SK-N-SH (cell line): ENCODE results near the gene DPM2. TPM values are rescaled to one million over a fixed set of nuclear protein-coding genes. Genes with fewer than 3 reads are reported as not detected.

Source experiments
- CTCF ChIA-PET: fragments of 300-600, 350-600 bp; formaldehyde crosslinking; extraction: SDS; loops from one replicate; lab custom pipeline; 2021; lab: Yijun Ruan, JAX
- POLR2A ChIA-PET: fragments of 350-600 bp; sonication (Branson Sonifier 250); formaldehyde crosslinking; extraction: SDS; loops from one replicate; lab custom pipeline; 2020; ENCODE audit warnings: antibody characterized with exemption, inconsistent platforms; lab: Yijun Ruan, JAX
- DNase-seq: peaks from one replicate; pipeline ENCODE4 v3.0.0; 2012
- H2AFZ ChIP-seq: fragments of 200-600 bp; sonication (generic); 2 replicates; pipeline ENCODE4 v1.8.1; 2016; ENCODE audit warnings: antibody characterized with exemption, mild to moderate bottlenecking, low read depth
- H3F3A ChIP-seq: fragments of 200-600 bp; sonication (generic); replicated peaks from 2 replicates; pipeline ENCODE3; 2016; ENCODE audit warnings: antibody characterized with exemption, mild to moderate bottlenecking; ENCODE audit not compliant: insufficient read depth
- H3K27ac ChIP-seq, 2 experiments: fragments of 200-500 bp in 1 of 2; fragments of 200-600 bp in 1 of 2; sonication (Bioruptor generic) in 1 of 2; sonication (generic), shearing (Covaris generic) in 1 of 2; 2 replicates each; pipeline versions ENCODE4 v1.5.1 to v1.6.1; 2014 to 2016; ENCODE audit warnings: low read depth in 2 of 2, inconsistent platforms in 1 of 2, low read length in 1 of 2, mild to moderate bottlenecking in 1 of 2, mixed read lengths in 1 of 2
- H3K27me3 ChIP-seq: fragments of 200-600 bp; sonication (generic), shearing (Covaris generic); 2 replicates; pipeline ENCODE4 v1.6.1; 2016; ENCODE audit warnings: mixed run types; ENCODE audit not compliant: insufficient read depth
- H3K36me3 ChIP-seq, 2 experiments: fragments of 200-500 bp in 1 of 2; fragments of 200-600 bp in 1 of 2; sonication (Bioruptor generic) in 1 of 2; sonication (generic) in 1 of 2; replicated peaks in 1 of 2; 2 replicates each; pipeline versions ENCODE3 to v1.5.1; 2014 to 2016; ENCODE audit warnings: low read length in 1 of 2, mild to moderate bottlenecking in 1 of 2; ENCODE audit not compliant: insufficient read depth in 2 of 2, control insufficient read depth in 1 of 2
- H3K4me1 ChIP-seq, 2 experiments: fragments of 200-500 bp in 1 of 2; fragments of 200-600 bp in 1 of 2; sonication (Bioruptor generic) in 1 of 2; sonication (generic), shearing (Covaris generic) in 1 of 2; 2 replicates each; pipeline versions ENCODE4 v1.5.1 to v1.6.1; 2014 to 2016; ENCODE audit warnings: low read depth in 1 of 2, low read length in 1 of 2, mixed run types in 1 of 2; ENCODE audit not compliant: insufficient read depth in 2 of 2, control insufficient read depth in 1 of 2
- H3K4me2 ChIP-seq: fragments of 200-600 bp; sonication (generic), shearing (Covaris generic); 2 replicates; pipeline ENCODE4 v1.6.1; 2017; ENCODE audit warnings: mixed run types
- H3K4me3 ChIP-seq, 2 experiments: fragments of 200-500 bp in 1 of 2; fragments of 200-600 bp in 1 of 2; sonication (Bioruptor generic) in 1 of 2; sonication (generic), shearing (Covaris generic) in 1 of 2; 2 replicates each; pipeline versions ENCODE4 v1.5.1 to v1.8.1; 2014 to 2016; ENCODE audit warnings: low read depth in 2 of 2, inconsistent platforms in 1 of 2, low read length in 1 of 2, mild to moderate bottlenecking in 1 of 2, mixed read lengths in 1 of 2, moderate library complexity in 1 of 2
- H3K79me2 ChIP-seq: fragments of 200-600 bp; sonication (generic); 2 replicates; pipeline ENCODE4 v1.8.1; 2017; ENCODE audit warnings: mild to moderate bottlenecking; ENCODE audit not compliant: insufficient read depth
- H3K9ac ChIP-seq: fragments of 200-600 bp; sonication (generic); 2 replicates; pipeline ENCODE4 v1.6.1; 2017; ENCODE audit warnings: mixed run types
- H3K9me2 ChIP-seq: fragments of 200-600 bp; sonication (generic); 2 replicates; pipeline ENCODE4 v1.6.1; 2017; ENCODE audit warnings: mixed run types
- H3K9me3 ChIP-seq: fragments of 200-600 bp; sonication (generic); 2 replicates; pipeline ENCODE4 v1.6.1; 2017; ENCODE audit warnings: mixed run types, mild to moderate bottlenecking, moderate library complexity
- H4K20me1 ChIP-seq: fragments of 200-600 bp; sonication (generic); 2 replicates; pipeline ENCODE4 v1.6.1; 2017; ENCODE audit warnings: mild to moderate bottlenecking, mixed run types; ENCODE audit not compliant: insufficient read depth
- CHD2 ChIP-seq: fragments of 150-350 bp; IDR thresholded peaks from 2 replicates; pipeline ENCODE4 v1.6.1; 2018; ENCODE audit warnings: low read length; ENCODE audit not compliant: partially characterized antibody
- ELF1 ChIP-seq: IDR thresholded peaks from 2 replicates; pipeline ENCODE4 v1.4.0; 2012
- EP300 ChIP-seq, 2 experiments: IDR thresholded peaks; 2 replicates each; pipeline versions ENCODE4 v1.4.0 to v1.6.1; 2012; ENCODE audit warnings: borderline replicate concordance in 1 of 2, low read depth in 1 of 2, low read length in 1 of 2
- EZH2phosphoT487 ChIP-seq: fragments of 200-600 bp; sonication (generic); IDR thresholded peaks from 2 replicates; pipeline ENCODE4 v1.6.1; 2017; ENCODE audit warnings: low read depth, mixed run types, mild to moderate bottlenecking, antibody characterized with exemption, moderate library complexity, borderline replicate concordance
- GABPA ChIP-seq: IDR thresholded peaks from 2 replicates; pipeline ENCODE4 v1.4.0; 2012; ENCODE audit warnings: low read depth, mild to moderate bottlenecking
- JUND ChIP-seq: IDR thresholded peaks from 2 replicates; pipeline ENCODE4 v1.4.0; 2012
- MAX ChIP-seq: IDR thresholded peaks from 2 replicates; pipeline ENCODE4 v1.4.0; 2012; ENCODE audit warnings: low read depth
- MXI1 ChIP-seq: IDR thresholded peaks from 2 replicates; pipeline ENCODE4 v1.6.1; 2012; ENCODE audit warnings: mild to moderate bottlenecking, low read depth, low read length, improper control_type of control experiment
- NFIC ChIP-seq: IDR thresholded peaks from 2 replicates; pipeline ENCODE4 v1.4.0; 2012; ENCODE audit warnings: borderline replicate concordance
- PBX3 ChIP-seq: IDR thresholded peaks from 2 replicates; pipeline ENCODE4; 2012
- POLR2AphosphoS5 ChIP-seq: IDR thresholded peaks from 2 replicates; pipeline ENCODE4 v1.6.1; 2012; ENCODE audit warnings: low read depth, low read length
- RCOR1 ChIP-seq: fragments of 150-350 bp; IDR thresholded peaks from 2 replicates; pipeline ENCODE4 v1.6.1; 2017; ENCODE audit warnings: antibody characterized with exemption, low read length
- REST ChIP-seq: IDR thresholded peaks from 2 replicates; pipeline ENCODE4 v1.6.1; 2012; ENCODE audit warnings: mild to moderate bottlenecking, low read depth, low read length, moderate library complexity
- RFX5 ChIP-seq: IDR thresholded peaks from 2 replicates; pipeline ENCODE4 v1.6.1; 2012; ENCODE audit warnings: mild to moderate bottlenecking, improper control_type of control experiment, low read length
- RXRA ChIP-seq: IDR thresholded peaks from 2 replicates; pipeline ENCODE4 v1.4.0; 2012; ENCODE audit warnings: low read depth, mild to moderate bottlenecking, borderline replicate concordance
- TAF1 ChIP-seq: IDR thresholded peaks from 2 replicates; pipeline ENCODE4 v1.6.1; 2012; ENCODE audit warnings: low read depth, mild to moderate bottlenecking, low read length, moderate library complexity, borderline replicate concordance
- TCF12 ChIP-seq: IDR thresholded peaks from 2 replicates; pipeline ENCODE4 v1.4.0; 2012
- TEAD4 ChIP-seq: IDR thresholded peaks from 2 replicates; pipeline ENCODE4 v1.4.0; 2012; ENCODE audit warnings: mild to moderate bottlenecking, borderline replicate concordance; ENCODE audit not compliant: insufficient read depth
- USF2 ChIP-seq: fragments of 150-350 bp; IDR thresholded peaks from 2 replicates; pipeline ENCODE4 v1.6.1; 2017; ENCODE audit warnings: antibody characterized with exemption, low read length, low read depth, borderline replicate concordance
- YY1 ChIP-seq: IDR thresholded peaks from 2 replicates; pipeline ENCODE4 v1.4.0; 2012; ENCODE audit warnings: low read depth, mild to moderate bottlenecking
- ZBTB33 ChIP-seq: IDR thresholded peaks from 2 replicates; pipeline ENCODE4 v1.4.0; 2012; ENCODE audit warnings: low read depth, borderline replicate concordance
- WGBS: methylation state at CpG from one replicate; pipeline ENCODE4 v1.1.6; 2017; ENCODE audit warnings: low lambda C conversion rate; 5-methylcytosine and 5-hydroxymethylcytosine counted together
- polyA plus RNA-seq, 3 experiments: library from polyadenylated mRNA; depleted of rRNA; stranded (reverse); fragments of >200 nt; gene quantifications; 2 replicates each; pipeline ENCODE4 v1.2.3, GENCODE V29; 2012

DPM2 gene
- polyA plus RNA-seq (2012; rRNA removed), result 106 and 117 TPM in 2 replicates
- polyA plus RNA-seq (2012; cell fraction: cytosol; rRNA removed), result 54.1 and 69.2 TPM in 2 replicates
- polyA plus RNA-seq (2012; cell fraction: nucleus; rRNA removed), result 90.7 and 100 TPM in 2 replicates

GRCh38 chr9:127937388-127938297 lies at the start of gene DPM2:
Gene DPM2 (minus strand): TSS chr9:127937854. CDS start chr9:127937820, 34 bp downstream.
- Histone ChIP-seq H4K20me1 (0 out of 2 replicates have a peak, but pooled peaks cover 6% of the 10 kb centered on the region), H3F3A (no peaks in the 10 kb centered on the region), H3K4me1 (peaks cover 12 to 44% of the 10 kb centered on the region in 2 experiments), H3K27me3 (no peaks in the 10 kb centered on the region), H3K27ac (peak within 1 kb of the TSS; percentile 71 to 77), H3K4me2 (peak within 1 kb of the TSS; percentile 91), H3K9me3 (no peaks in the 10 kb centered on the region), H3K4me3 (peak within 1 kb of the TSS; percentile 78 to 95), H3K36me3 (peaks cover 3 to 30% of the 10 kb centered on the region in 2 experiments), H3K9me2 (no peaks in the 10 kb centered on the region), H3K79me2 (peaks cover 46% of the 10 kb centered on the region), H3K9ac (peak within 1 kb of the TSS; percentile 86), H2AFZ (peak within 1 kb of the TSS; percentile 74; the same call in 1 of the 2 replicates)
- 18% methylated on average over 47 of the region's 60 CpGs for WGBS
- CTCF ChIA-PET, result interaction anchor here (0.6 to 10.3 kb wide), 7 partner anchors 17 to 356 kb away, joined by 3 to 219 read pairs (median 4); no protein-coding TSS in a partner anchor
- POLR2A ChIA-PET, result no interaction called here
- TF ChIP-seq JUND (no peak), EZH2phosphoT487 (no peak), TAF1 (peak; percentile 51; the same call in 1 of the 2 replicates), POLR2AphosphoS5 (peak; percentile 90), RFX5 (no peak), NFIC (0 out of 2 replicates have a peak, but pooled peaks have one; percentile 3), YY1 (no peak), ZBTB33 (peak; percentile 55; the same call in 1 of the 2 replicates), USF2 (no peak), RXRA (no peak), GABPA (peak; percentile 98), MXI1 (peak; percentile 75; the same call in 1 of the 2 replicates), PBX3 (peak; percentile 49), TCF12 (0 out of 2 replicates have a peak, but pooled peaks have one; percentile 12), EP300 (IDR thresholded peaks at IDR 0.05; ENCODE audit: borderline replicate concordance in 1 of 2, low read depth in 1 of 2, low read length in 1 of 2) (no peak), CHD2 (peak; percentile 81), MAX (peak; percentile 85), TEAD4 (no peak), ELF1 (peak; percentile 98), RCOR1 (no peak), REST (no peak)
- peak; percentile 93 for DNase-seq
